HCT116 (cell line): ENCODE measurements around the gene TMEM138.

Experiments
- EZH2 ChIP-seq: fragments of 200-600 bp; sonication (generic); IDR thresholded peaks from 2 replicates; pipeline ENCODE4 v1.6.1; 2017; ENCODE audit warnings: antibody characterized with exemption, mixed run types
- EZH2phosphoT487 ChIP-seq: fragments of 200-600 bp; IDR thresholded peaks from 2 replicates; pipeline ENCODE4 v1.6.1; 2018; ENCODE audit warnings: antibody characterized with exemption, borderline replicate concordance
- TF ChIP-seq, protein P1 (sequence below), 3 experiments: fragments of 200-600 bp in 1 of 3; sonication (generic) in 1 of 3; IDR thresholded peaks in 2 of 3; conservative IDR thresholded peaks in 1 of 3; 2 replicates each; pipeline ENCODE4 v1.5.1; 2012 to 2017; ENCODE audit warnings: low read depth in 2 of 3, low read length in 2 of 3, antibody characterized with exemption in 1 of 3, borderline replicate concordance in 1 of 3, control low read depth in 1 of 3, mild to moderate bottlenecking in 1 of 3, mixed read lengths in 1 of 3, mixed run types in 1 of 3, moderate library complexity in 1 of 3; ENCODE audit not compliant: insufficient read depth in 1 of 3
- TF ChIP-seq, protein P2 (sequence below): IDR thresholded peaks from 2 replicates; pipeline ENCODE4 v1.6.1; 2012; ENCODE audit warnings: low read depth

DNA sequence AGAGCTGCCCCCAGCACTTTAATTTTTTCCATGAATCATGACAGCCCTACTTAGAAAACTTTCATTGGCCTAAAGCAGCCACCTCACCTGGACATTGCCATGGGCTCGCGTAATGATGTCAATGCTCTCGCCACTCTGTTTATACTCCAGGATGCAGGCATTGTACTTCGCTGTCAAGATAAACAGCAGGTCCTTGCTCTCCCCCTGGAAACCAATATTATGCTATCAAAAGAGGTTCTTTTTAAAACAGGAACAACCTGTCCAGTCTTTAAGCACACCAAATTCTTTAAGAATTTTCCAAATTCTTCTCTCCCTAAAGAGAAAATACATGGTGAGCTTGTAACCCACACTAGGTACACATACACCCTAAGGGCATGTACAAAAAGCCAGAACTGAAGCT, 32.3 kb upstream of the TMEM138 start:
- TF ChIP-seq, protein P1, sequence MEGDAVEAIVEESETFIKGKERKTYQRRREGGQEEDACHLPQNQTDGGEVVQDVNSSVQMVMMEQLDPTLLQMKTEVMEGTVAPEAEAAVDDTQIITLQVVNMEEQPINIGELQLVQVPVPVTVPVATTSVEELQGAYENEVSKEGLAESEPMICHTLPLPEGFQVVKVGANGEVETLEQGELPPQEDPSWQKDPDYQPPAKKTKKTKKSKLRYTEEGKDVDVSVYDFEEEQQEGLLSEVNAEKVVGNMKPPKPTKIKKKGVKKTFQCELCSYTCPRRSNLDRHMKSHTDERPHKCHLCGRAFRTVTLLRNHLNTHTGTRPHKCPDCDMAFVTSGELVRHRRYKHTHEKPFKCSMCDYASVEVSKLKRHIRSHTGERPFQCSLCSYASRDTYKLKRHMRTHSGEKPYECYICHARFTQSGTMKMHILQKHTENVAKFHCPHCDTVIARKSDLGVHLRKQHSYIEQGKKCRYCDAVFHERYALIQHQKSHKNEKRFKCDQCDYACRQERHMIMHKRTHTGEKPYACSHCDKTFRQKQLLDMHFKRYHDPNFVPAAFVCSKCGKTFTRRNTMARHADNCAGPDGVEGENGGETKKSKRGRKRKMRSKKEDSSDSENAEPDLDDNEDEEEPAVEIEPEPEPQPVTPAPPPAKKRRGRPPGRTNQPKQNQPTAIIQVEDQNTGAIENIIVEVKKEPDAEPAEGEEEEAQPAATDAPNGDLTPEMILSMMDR (IDR thresholded peaks at IDR 0.05 in 2 of 3, conservative IDR thresholded peaks at IDR 0.05 in 1 of 3; ENCODE audit: borderline replicate concordance in 1 of 3, insufficient read depth in 1 of 3, low read depth in 2 of 3, low read length in 2 of 3) = no peak
- TF ChIP-seq, protein P2, sequence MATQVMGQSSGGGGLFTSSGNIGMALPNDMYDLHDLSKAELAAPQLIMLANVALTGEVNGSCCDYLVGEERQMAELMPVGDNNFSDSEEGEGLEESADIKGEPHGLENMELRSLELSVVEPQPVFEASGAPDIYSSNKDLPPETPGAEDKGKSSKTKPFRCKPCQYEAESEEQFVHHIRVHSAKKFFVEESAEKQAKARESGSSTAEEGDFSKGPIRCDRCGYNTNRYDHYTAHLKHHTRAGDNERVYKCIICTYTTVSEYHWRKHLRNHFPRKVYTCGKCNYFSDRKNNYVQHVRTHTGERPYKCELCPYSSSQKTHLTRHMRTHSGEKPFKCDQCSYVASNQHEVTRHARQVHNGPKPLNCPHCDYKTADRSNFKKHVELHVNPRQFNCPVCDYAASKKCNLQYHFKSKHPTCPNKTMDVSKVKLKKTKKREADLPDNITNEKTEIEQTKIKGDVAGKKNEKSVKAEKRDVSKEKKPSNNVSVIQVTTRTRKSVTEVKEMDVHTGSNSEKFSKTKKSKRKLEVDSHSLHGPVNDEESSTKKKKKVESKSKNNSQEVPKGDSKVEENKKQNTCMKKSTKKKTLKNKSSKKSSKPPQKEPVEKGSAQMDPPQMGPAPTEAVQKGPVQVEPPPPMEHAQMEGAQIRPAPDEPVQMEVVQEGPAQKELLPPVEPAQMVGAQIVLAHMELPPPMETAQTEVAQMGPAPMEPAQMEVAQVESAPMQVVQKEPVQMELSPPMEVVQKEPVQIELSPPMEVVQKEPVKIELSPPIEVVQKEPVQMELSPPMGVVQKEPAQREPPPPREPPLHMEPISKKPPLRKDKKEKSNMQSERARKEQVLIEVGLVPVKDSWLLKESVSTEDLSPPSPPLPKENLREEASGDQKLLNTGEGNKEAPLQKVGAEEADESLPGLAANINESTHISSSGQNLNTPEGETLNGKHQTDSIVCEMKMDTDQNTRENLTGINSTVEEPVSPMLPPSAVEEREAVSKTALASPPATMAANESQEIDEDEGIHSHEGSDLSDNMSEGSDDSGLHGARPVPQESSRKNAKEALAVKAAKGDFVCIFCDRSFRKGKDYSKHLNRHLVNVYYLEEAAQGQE = no peak
- TF ChIP-seq EZH2 (no peak), EZH2phosphoT487 (no peak)
